NCI-H146 treated with DMSO at 0.1 percent for 48 hours (cell line): ENCODE results near the gene HACL1.
A peak's percentile ranks its signal among the peaks of the same experiment; 100 is the strongest.

Source experiments
- DNase-seq: peaks from one replicate; lab custom pipeline; 2025; ENCODE audit not compliant: unreplicated experiment; lab: John Stamatoyannopoulos, UW

The HACL1 gene

DNA sequence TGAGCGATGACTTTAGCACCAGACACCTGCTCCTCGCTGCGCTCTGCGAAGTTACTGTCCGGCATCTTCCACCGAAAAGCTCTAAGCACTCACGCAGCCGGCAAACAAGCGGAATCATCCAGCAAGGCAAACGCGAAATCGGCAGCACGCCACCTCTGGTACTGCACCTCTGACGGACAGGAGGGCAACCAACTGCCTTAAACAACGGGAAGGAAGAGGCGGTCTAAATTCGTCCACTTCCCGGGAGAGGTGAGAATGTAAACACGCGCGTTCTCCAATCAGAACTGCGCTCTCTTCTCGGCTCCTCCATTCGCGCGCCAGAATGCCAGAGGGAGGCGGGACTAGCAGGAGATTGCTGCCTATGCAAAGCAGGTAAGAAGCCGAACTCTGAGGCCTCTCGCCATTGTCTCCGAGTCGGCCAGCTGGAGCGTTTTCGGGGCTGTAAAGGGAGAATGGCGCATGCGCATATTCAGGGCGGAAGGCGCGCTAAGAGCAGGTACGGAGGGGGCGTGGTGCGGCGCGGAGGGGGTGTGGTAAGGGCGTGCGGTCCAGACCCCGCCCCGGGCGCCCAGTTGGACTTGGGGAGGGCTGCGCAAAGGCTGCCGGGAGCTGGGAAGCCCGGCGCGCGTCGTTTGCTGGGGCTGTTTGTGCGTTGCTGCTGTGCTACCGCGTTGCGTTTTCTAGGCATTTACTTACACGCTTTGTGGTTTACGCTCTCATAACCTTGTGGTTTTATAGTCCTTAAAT, at the start of gene HACL1, which contains the start of gene BTD:
HACL1 (minus strand) TSS at position 171 of the 747 bp plus-strand sequence; CDS start at position 65, 106 bp downstream.
BTD (plus strand) TSS at position 347 of the 747 bp plus-strand sequence. CDS start 33,695 bp downstream, outside the sequence.
- DNase-seq = no peak

DNA sequence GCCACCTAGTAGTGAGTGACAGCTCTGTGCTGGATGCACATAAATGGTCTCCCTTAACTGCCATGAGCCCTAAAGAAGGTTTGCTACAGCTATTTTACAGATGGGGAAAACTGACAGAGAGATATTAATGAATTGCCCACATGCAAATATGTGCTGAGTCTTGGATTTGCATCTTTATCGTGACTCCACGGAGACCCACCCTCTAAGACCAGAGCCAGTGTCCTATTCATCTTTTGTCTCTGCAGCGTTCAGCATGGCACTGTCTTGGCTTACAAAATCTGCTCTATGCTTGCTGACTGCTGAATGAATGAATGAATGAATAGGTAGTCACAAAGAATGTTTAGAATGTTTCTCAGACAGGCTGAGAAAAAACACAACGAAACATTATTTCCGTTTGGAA, 48.5 kb upstream of the HACL1 start:
- DNase-seq = no peak

DNA sequence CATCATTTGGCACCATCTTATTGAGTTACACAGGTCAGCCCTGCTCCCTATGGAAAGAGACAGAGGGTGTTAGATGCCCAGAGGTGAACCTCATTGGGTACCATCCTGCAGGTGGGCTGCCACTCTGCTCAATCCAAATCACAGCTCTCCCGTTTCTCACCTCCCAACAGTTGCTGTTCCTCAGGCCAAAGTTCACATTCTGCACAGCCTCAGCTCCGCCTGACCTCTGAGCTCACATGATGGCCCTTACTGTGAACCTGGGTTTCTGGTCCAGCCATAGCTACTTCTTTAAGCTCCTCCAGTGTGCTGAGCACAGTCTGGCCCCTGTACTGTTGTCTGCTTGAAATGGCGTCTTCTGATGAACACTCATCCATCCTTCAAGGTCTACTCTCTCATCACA, 48.0 kb upstream of the HACL1 start:
- no peak for DNase-seq

DNA sequence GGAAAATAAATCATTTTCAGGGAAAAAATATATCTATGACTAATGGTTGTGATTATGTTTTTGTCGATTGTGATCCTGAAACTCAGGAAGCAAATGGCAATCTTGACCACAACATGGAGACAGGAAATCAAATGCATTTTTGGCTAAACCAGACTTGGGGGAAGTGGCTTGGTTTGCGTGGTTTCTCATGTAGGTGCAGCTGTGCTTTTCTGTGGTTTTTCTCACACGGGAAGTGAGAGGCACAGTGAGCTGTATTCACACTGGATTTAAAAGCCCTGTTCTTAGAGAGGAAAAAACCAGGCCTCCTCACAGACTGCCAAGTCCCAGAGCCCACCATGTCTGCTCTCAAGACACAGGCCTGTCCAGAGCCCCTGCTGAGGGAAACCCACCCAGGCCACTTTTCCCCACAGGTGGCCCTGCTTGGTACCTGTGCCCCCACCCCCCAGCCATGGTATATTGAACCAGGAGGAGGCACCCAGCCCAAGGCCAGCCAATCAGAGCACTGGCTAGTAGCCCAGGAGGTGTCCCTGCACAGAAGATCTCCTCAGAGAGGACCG, 46.3 kb upstream of the HACL1 start:
- DNase-seq = no peak

DNA sequence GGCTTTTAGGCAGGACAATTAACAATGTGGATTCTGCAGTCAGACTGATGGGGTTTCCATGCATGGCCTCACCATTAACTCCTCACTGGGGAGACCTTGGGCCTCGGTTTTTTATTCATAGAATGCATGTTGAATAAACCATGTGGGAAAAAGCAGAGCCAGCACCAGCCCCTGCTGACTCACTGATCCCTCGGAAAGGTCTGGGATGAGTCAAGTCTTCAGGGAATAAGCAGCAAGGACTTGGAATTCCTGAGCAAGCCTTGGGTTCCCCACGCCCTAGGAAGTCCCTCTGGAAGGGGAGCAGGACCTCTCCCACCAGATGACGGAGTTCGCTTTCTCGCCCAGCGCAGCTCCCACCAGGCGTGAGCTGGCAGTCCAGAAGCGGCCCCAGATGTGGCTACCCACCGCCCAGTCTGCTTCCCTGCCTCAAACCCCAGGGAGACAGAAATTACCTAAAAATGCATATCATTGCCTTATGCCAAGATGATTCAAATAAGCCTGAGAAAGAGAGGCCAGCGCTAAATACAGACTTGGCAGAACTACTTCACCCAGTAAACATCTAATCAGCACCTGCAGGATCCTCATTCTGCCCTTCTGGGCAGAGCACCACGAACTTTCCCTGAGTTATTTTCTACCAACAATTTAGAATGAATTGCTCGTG, 45.6 kb upstream of the HACL1 start:
- DNase-seq = no peak

DNA sequence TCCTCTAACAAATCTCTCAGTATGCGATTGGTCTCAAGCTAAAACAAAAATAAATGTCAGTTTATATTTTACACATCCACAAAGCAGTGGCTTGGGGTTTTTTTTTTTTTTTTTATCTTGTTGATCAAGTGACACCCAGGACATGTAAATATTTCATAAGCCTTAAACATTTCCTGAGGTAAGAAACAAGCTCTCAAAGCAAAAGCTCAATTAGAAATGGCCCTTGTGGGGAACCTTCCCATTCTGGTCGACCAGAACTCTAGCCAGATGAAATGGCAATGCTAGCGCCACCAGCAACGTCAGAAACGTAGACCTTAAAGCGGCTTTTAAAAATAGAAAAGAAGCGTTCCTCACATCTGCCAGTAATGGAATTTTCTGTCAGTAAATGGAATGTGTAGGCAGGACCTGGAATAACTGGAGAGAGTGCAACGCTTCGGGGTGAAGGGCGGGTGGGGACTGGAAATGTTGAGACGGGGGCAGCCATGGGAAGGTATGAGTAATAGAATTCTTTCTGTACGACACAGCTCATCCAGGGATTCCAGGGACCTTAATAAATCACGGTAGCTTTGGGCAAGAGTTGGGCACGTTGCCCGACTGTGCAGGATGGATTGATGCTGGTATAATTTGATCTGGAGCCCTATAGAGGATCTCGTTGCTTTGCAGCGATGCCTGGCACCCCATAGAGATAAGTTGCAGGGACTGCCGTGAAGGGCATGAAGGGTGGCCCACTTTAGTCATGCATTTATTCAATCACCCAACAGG, 44.6 kb upstream of the HACL1 start:
- DNase-seq = no peak

DNA sequence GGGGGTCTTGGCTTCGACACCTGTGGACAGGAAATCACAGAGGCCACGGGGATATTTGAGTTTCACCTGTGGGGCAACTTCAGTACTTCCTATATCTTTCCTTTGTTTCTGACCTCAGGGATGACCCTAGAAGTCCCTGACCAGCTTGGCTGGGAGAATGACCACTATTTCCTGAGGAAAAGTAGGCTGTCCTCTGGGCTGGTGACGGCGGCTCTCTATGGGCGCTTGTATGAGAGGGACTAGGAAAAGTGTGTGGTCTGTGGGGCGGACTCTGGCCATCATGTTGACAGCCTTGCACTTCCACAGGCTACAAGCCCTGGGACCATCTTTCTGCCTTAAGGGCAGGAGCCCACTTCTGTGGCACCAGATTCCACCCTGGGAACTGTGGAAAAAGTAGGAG, 43.9 kb upstream of the HACL1 start:
- DNase-seq = no peak

DNA sequence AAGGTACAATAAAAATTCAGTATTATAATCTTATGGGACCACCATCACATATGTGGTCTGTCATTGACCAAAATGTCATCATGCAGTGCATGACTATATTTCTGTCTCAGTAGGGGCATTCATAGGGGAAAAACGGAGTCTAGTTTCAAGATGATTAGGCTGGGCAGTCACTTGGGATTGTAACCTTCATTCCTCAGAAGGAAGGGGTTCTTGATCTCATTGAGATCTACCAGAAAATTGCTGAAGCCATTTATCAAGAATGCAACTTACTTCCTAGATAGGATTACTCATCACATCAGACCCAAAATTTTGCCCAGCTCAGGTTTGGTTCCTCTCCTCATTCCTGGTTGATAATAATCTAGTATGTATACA, 37.5 kb upstream of the HACL1 start:
- no peak for DNase-seq

DNA sequence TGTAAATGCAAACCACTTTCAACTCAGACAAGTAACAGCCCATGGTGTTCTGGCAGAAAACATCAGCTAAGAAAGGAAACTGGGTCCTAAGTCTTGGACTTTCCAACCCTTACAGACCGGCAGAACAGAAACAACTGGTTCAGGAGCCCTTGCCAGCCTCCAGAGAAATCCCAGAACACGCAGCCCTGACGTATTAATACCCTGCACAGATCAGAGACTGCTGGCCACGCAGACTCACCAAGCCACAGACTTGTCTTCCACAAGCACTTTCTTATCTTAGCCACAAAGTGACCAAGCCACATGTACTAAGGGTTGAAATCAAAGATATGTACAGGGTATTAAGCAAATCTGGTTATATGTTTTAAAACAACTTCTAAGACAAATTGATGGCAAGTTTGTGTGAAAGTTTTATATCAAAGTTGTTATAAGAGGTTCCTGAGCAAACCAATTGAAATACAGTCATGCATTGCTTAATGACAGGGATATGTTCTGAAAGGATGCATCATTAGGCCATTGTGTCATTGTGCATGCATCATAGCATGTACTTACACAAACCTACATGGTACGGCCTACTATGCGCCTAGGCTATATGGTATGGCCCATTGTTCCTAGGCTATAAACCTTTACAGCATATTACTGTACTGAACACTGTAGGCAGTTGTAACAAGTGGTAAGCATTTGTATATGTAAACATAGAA, 37.0 kb upstream of the HACL1 start:
- DNase-seq = no peak

DNA sequence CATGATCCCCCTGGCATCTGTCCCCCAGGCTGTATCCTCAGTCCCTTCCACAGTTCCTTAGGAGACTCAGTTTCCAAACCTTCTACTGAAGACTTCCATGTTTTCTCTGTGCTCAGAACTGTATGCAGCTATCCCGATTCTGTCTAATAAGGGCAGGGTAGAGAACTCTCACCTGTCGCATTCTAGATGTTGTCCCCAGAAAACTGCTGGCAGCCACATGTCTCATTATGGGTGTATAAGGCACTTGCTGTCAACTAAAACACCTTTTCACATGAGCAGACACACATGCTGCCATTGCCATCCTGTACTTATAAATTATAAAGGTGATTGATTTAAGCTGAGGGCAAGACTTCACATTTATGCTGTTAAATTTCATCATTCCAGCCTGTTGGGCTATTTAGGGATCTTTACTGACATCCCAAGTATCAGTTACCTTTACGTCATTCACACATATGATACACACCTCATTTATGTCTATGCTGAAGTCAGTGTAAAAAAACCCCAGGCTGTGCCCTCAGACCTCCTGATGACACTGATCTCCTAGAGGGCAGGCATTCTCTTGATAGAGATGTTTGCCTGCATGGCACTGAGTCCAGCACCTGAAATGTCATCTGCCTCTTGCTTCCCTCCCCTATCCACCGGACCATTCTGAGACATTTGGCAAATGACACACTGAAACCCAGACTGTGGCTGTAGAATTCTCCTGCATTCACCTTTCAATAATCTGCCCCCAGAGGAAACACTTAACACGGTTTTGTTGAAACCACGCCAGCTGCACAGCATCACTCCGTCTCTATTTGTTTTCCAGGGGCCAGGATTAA, 36.0 kb upstream of the HACL1 start:
- no peak for DNase-seq

DNA sequence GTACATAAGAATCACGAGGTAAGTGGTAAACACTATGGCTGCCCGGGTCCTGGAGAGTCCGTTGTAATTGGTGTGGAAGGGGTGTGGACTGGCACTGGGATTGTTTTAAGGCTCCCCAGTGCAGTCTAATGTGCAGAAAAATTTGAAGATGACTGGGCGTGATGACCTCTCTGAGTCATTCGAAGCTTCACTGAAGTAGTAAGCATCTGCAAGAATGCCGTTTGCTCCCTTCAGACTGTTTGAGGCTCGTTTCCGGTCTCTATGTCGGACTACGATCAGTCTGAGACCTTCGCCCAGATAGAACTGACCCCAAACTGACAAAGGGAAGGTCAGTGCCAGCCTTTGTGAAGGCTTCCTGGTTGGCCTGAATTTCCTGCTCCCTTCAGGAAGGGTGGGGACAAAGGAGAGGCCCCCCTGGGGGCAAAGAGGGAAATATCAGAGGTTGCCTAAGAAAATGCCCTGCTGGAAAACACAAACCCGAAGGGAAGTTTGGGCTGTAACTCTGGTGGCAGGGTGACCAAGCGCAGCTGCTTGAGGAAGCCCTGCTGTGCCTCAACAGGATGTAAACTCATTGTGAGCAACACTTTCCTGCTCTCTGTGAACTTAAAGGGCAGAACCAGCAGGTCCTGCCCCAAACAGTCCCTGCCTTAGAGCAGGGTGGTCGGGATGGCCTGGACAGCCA, 34.8 kb upstream of the HACL1 start:
- no peak for DNase-seq

DNA sequence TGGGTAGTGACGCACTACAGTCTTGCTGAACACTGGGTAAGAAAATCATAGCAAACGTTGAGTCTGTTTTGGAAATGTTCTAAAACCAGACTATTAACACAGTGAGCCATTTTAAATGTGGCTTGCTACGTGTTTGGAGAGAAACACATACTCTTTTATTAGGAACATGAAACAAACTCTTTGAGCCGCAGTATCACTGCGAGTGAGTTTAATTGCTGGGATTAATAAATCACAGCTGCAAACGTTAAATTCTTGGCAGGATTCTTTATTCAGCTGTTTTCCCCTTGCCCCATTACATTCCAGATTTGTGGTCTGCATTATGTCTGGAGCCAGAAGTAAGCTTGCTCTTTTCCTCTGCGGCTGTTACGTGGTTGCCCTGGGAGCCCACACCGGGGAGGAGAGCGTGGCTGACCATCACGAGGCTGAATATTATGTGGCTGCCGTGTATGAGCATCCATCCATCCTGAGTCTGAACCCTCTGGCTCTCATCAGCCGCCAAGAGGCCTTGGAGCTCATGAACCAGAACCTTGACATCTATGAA, 33.8 kb upstream of the HACL1 start:
- DNase-seq = no peak

DNA sequence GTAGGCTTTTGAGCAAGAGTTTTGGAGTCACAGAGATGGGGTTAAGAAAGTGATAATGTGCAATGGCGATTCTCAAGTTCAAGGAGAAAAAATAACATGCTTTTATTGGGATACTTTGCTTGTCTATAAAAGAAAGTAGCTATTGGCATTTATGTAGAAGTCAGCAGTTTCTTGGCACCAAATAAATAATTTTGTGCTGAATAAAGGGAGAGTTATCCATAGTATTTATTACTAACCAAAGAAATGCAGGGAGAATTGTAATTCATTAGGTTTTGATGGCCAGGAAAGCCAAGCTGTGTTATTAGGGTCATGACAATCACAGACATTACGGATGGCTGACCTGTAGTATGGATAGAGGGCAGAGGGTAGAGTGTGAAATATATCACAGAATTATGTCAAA, 33.3 kb upstream of the HACL1 start:
- DNase-seq = no peak

DNA sequence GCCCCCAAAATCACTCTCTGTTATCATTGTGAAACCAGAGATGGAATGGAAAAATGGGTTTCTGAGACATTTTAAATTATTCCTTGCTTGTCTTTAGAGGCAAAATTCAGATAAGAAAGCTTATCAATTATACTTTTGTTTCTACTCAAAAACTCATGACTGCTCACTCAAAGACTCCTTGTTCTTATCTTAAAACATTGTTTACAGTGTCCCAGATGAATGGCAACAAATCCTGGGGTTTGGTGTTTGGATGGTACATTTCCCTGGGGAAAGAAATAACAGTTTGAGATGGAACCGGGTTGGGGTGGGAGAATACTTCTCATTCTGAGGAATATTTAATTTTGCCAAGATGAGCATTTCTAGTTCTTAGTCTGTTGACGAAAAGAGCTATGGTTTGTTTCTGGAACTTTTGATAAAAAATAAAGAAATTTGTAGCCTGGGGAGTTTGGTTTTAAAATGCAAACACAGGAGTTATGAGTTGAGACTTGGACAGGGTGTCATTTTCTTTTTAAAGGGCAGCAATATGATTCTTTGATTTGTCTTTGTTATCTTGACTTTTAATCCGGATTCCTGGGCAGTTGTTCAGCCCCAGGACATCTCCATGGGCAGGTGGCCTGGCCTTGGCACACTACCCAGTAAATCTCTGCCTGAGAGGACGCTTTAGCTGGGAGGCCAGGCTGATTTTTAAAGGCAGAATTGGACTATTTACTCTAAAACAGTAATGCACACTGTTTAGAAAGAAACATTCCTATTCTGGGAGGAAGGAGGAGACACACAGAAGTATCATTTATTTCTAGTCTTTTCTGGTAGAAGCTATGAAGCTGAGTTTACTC, 32.6 kb upstream of the HACL1 start:
- no peak for DNase-seq

DNA sequence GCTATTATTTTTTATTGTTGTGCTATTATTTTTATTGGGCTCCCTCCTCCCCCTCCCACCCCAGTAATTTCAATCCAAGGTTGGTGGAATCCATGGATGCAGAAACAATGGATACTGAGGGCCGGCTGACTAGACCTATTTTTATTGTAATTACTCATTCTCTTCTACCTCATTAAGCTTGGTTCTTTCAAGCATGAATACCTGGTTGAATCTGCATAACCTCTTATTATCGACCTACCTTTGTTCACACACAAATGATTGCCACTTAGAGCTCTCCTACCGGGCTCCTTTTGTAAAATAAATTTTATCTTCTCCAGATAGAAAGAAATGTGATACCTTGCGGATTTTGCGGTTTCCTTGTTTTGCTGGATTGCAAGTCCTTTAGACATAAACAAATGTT, 31.8 kb upstream of the HACL1 start:
- DNase-seq = peak; percentile 74

DNA sequence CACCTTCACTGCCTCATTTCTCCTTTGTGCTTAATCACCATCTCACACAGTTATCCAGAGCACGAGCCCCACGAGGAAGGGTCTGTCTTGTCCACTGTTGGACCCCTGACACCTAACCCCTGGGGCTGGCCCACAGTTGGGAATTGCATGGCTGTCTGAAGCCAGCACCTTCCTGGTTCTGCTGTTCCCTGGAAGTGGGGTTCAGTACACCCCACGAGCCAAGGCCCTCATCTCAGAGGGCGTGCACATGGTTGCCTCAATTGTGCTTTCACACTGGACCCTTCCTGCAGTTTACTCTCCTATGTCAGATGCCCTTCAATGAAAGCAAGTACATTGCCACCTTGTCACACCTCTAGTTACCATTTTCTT, 30.8 kb upstream of the HACL1 start:
- DNase-seq = no peak

DNA sequence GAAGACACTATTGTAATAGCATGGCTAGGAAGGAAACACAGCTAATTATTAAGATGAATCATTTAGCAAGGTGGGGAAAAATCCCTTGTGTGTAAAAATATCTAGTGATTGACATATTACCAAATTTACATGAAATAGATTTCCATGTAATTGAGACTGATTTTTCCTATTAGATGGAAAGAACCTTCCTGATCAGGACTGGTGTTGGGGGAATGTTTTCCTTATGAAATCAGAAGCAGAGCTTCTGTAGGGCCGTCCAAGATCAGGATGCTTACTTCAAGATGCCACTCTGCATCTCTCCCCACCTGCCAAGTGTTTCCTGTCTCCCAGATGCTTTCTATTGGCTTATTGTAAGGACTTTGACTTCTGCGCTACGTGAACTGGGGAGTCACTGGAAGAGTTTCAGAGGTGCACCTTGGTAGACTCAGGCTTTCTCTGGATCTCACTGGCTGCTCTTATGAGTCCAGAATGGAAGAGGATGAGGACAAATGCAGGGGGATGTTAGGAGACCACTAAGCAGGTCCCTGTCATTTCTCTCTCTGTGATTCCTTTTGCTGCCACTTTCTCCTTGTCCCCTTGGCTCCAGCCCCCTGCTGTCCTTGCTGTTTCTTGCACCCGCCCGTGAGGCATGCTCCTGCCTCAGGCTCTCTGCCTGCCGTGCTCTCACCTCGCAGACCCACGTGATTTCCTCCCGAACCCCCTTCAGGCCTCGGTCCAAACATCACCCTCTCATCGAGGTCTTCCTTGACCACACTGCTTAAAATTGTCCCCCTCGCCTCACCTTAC, 30.2 kb upstream of the HACL1 start:
- DNase-seq = no peak
